ENCODE measurements around the gene C19orf33. TPM values are rescaled to one million over a fixed set of nuclear protein-coding genes. Genes with fewer than 3 reads are reported as not detected.

C19orf33 gene
- total and polyA plus RNA-seq, 9 of the 15 experiments (the other 6 are each of a cell fraction or from before 2014, with no cell fraction given): 3.2 TPM; not detected in 8

- no peak for TF ChIP-seq REST (IDR thresholded peaks at IDR 0.05; ENCODE audit: borderline replicate concordance)
- no peak for TF ChIP-seq REST (CRISPR knock-in tag; IDR thresholded peaks at IDR 0.05; ENCODE audit: low read depth)
Observed at GRCh38 chr19:38336638-38337359, 32.7 kb downstream of the C19orf33 start (continued).

All from K562 (cell line).